K562 (cell line): Measurements from ENCODE around the gene SH3TC1. TPM values are rescaled to one million over a fixed set of nuclear protein-coding genes. Genes with fewer than 3 reads are reported as not detected.

Experiments used
- ARHGAP35 ChIP-seq: fragments of 450-650 bp; IDR thresholded peaks from 2 replicates; pipeline ENCODE4 v1.6.1; 2018; ENCODE audit not compliant: partially characterized antibody
- HNRNPLL ChIP-seq: fragments of 200-400 bp; formaldehyde crosslinking; IDR thresholded peaks from 2 replicates; pipeline ENCODE4 v1.6.1; 2017; ENCODE audit warnings: low read length, low read depth, mild to moderate bottlenecking; ENCODE audit not compliant: poor library complexity, severe bottlenecking
- MBD1 ChIP-seq: fragments of 250-450 bp; sonication (Bioruptor Pico); IDR thresholded peaks from 2 replicates; pipeline ENCODE4 v1.8.0; 2022; ENCODE audit warnings: inconsistent platforms
- MGA ChIP-seq: fragments of 450-650 bp; IDR thresholded peaks from 2 replicates; pipeline ENCODE4 v1.6.1; 2016; ENCODE audit warnings: mild to moderate bottlenecking, moderate library complexity
- NR2C1 ChIP-seq, 2 experiments: fragments of 450-650 bp; IDR thresholded peaks; 2 replicates each; pipeline ENCODE4 v1.6.1; 2017; ENCODE audit warnings: mild to moderate bottlenecking in 2 of 2, antibody characterized with exemption in 1 of 2, inconsistent platforms in 1 of 2, missing compliant biosample characterization in 1 of 2, missing genetic modification characterization in 1 of 2
- PTRF ChIP-seq: fragments of 450-650 bp; IDR thresholded peaks from 2 replicates; pipeline ENCODE4 v1.6.1; 2016; ENCODE audit warnings: mild to moderate bottlenecking, missing genetic modification characterization, missing compliant biosample characterization
- ZMIZ1 ChIP-seq, 2 experiments: fragments of 150-350 bp in 1 of 2; IDR thresholded peaks; 2 replicates each; pipeline ENCODE4 v1.6.1; 2012 to 2016; ENCODE audit warnings: low read depth in 2 of 2, low read length in 2 of 2, mild to moderate bottlenecking in 1 of 2, moderate library complexity in 1 of 2
- ZNF79 ChIP-seq: fragments of 250-450 bp; sonication (Bioruptor Pico); IDR thresholded peaks from 2 replicates; pipeline ENCODE4 v1.4.0; 2020; ENCODE audit warnings: low read depth, mild to moderate bottlenecking, moderate library complexity
- polyA plus RNA-seq, 8 experiments: library from polyadenylated mRNA; depleted of rRNA in 4 of 8; stranded (reverse) in 5 of 8; unstranded in 3 of 8; fragments of >200 nt; fragmentation: Nextera tagmentation in 2 of 8; fragmentation: Illumina TruSeq in 1 of 8; extraction: Ambion mirVana in 2 of 8; extraction: Trizol in 1 of 8; gene quantifications; 2 replicates each; pipeline versions ENCODE4 v1.2.1 to v1.2.3, GENCODE V29; 2011 to 2014; ENCODE audit warnings: inconsistent platforms in 1 of 8, missing spikeins in 1 of 8
- total RNA-seq, 7 experiments: library from RNA; depleted of rRNA in 6 of 7; stranded (reverse); fragments of >200 nt in 6 of 7; fragmentation: Illumina TruSeq in 2 of 7; extraction: Trizol in 2 of 7; gene quantifications; 2 replicates each; pipeline versions ENCODE4 v1.2.1 to v1.2.3, GENCODE V29; 2011 to 2021; ENCODE audit warnings: low replicate concordance in 1 of 7

The SH3TC1 gene
- total and polyA plus RNA-seq, 9 of the 15 experiments (the other 6 are each of a cell fraction or from before 2014, with no cell fraction given), result 0.04 to 2.1 (median 0.48) TPM; not detected in 1

GRCh38 chr4:8252301-8253173 lies 53.4 kb downstream of the SH3TC1 start (continued):
- TF ChIP-seq MGA, result no peak
- TF ChIP-seq ZNF79, result no peak
- no peak for TF ChIP-seq PTRF (tag)
- TF ChIP-seq NR2C1 (IDR thresholded peaks at IDR 0.05), result peak; percentile 18; the same call in 1 of the 2 replicates
- TF ChIP-seq NR2C1 (tag; IDR thresholded peaks at IDR 0.05), result peak; percentile 82
- TF ChIP-seq ZMIZ1 (IDR thresholded peaks at IDR 0.05; ENCODE audit: low read depth in 2 of 2, low read length in 2 of 2), result peak in 1 of 2 experiments; percentile 77; a peak in 1 of 4 replicates
- no peak for TF ChIP-seq ARHGAP35
- no peak for TF ChIP-seq HNRNPLL
- no peak for TF ChIP-seq MBD1 (CRISPR knock-in tag)
